Heart left ventricle (tissue), 16 donors: ENCODE results near the gene HOXB2. TPM values are rescaled to one million over a fixed set of nuclear protein-coding genes. Genes with fewer than 3 reads are reported as not detected.
A peak's percentile ranks its signal among the peaks of the same experiment; 100 is the strongest.

Experiments used
- ATAC-seq, 4 donors: fragments of 200-7000 bp; cut with Tn5 transposase; one replicate each; pipeline ENCODE4 v1.9.1; 2020 to 2022; ENCODE audit warnings: moderate library complexity in 4 of 4, mild to moderate bottlenecking in 3 of 4, moderate number of reproducible peaks in 1 of 4
- DNase-seq, 5 donors: peaks; one replicate each; pipeline ENCODE4 v3.0.0-alpha.2; 2020
- H3K27ac ChIP-seq, 12 donors: fragments of 200-600 bp; sonication (generic) in 4 of 12; one replicate each; pipeline versions ENCODE4 v1.5.0 to v1.8.0; 2016 to 2022; ENCODE audit warnings: mild to moderate bottlenecking in 2 of 12
- H3K27me3 ChIP-seq, 9 donors: fragments of 200-600 bp; sonication (generic) in 2 of 9; one replicate each; pipeline versions ENCODE4 v1.5.1 to v1.8.0; 2016 to 2022; ENCODE audit warnings: mild to moderate bottlenecking in 3 of 9
- H3K36me3 ChIP-seq, 9 donors: fragments of 200-600 bp; sonication (generic) in 2 of 9; one replicate each; pipeline versions ENCODE4 v1.5.0 to v1.8.0; 2018 to 2022; ENCODE audit warnings: mild to moderate bottlenecking in 2 of 9
- H3K4me1 ChIP-seq, 12 donors: fragments of 200-600 bp; sonication (generic) in 4 of 12; one replicate each; pipeline versions ENCODE4 v1.5.0 to v1.8.0; 2016 to 2022; ENCODE audit warnings: mild to moderate bottlenecking in 3 of 12
- H3K4me3 ChIP-seq, 12 donors: fragments of 200-600 bp; sonication (generic) in 4 of 12; one replicate each; pipeline versions ENCODE4 v1.5.0 to v1.8.0; 2017 to 2022; ENCODE audit warnings: mild to moderate bottlenecking in 9 of 12, moderate library complexity in 4 of 12
- H3K9me3 ChIP-seq, 12 donors: fragments of 200-600 bp; sonication (generic) in 4 of 12; one replicate each; pipeline versions ENCODE4 v1.5.0 to v1.8.0; 2016 to 2022; ENCODE audit warnings: mild to moderate bottlenecking in 1 of 12
- POLR2A ChIP-seq, 2 donors: fragments of 450-650 bp; IDR thresholded peaks; one replicate each; pipeline ENCODE4 v1.6.1; 2017; ENCODE audit warnings: antibody characterized with exemption in 2 of 2, mild to moderate bottlenecking in 2 of 2, moderate library complexity in 2 of 2
- WGBS, 4 donors: extraction: QIAGEN DNeasy Blood & Tissue Kit in 2 of 4; methylation state at CpG; one replicate each; pipeline versions ENCODE4 v1.1.5 to v1.1.7; 2013 to 2018; 5-methylcytosine and 5-hydroxymethylcytosine counted together
- intact Hi-C, 10 donors: fragments of 100-400 bp; cut with DNase I; formaldehyde crosslinking; loops; one replicate each; pipeline versions ENCODE4 v1.11.1 to v1.14.2; 2022
- polyA plus RNA-seq, 2 donors: library from polyadenylated mRNA; stranded (reverse); fragments of 200-250 nt; gene quantifications; one replicate each; pipeline ENCODE4 v1.2.3, GENCODE V29; 2013
- total RNA-seq, 9 donors: library from RNA; depleted of rRNA in 2 of 9; stranded (reverse); fragments of >200 nt in 2 of 9; fragmentation: NEBNext Ultra II Directional in 3 of 9; extraction: Animal tissue kit (Norgen Biotek cat#: 25700) in 3 of 9; gene quantifications; one replicate each; pipeline versions ENCODE4 v1.1.0 to v1.2.4, GENCODE V29; 2016 to 2023
- TF ChIP-seq, protein P1 (sequence below), 12 donors: fragments of 200-600 bp; sonication (generic) in 4 of 12; IDR thresholded peaks; one replicate each; pipeline versions ENCODE4 v1.5.0 to v1.8.0; 2018 to 2022; ENCODE audit warnings: antibody characterized with exemption in 12 of 12, mild to moderate bottlenecking in 5 of 12
- donor health status: ischemic (EF 13 %, LVEDD 7.1; RV severe dilation, severe dysfunction).
- donor health status: healthy with polysubstance abuse.
- donor health status: DM: no; HTN: yes; CAD: no.
- donor health status: DM: no; HTN: no; CAD: no.
- donor health status: ischemic (EF 25% LVEDD 6.9; RV normal size, moderate dysfunction).
- donor health status: ischemic (EF 25% LVEDD 5.7; RV mildly dilated, moderate dysfunction).
- donor health status: healthy.
- donor health status: DM: yes; HTN: yes; CAD: no.
- donor health status: ischemic (EF 35%, LVEDD 5.7; RV mildly dilated, moderate dysfunction).
- donor health status: nonischemic (EF 11% LVEDD 7.7; RV severe dilation, severe dysfunction).
- donor health status: DM: yes; HTN: yes; CAD: no.
- donor health status: PGD.
- donor health status: ischemic (EF 29% LVEDD 5.4; RV normal size, mild dysfunction).
- donor health status: nonischemic (EF 23%, LVEDD 6.1; RV moderate dilation, normal function).

Gene HOXB2
- total and polyA plus RNA-seq, 11 donors = 0.81 to 6.9 (median 3.0) TPM

DNA sequence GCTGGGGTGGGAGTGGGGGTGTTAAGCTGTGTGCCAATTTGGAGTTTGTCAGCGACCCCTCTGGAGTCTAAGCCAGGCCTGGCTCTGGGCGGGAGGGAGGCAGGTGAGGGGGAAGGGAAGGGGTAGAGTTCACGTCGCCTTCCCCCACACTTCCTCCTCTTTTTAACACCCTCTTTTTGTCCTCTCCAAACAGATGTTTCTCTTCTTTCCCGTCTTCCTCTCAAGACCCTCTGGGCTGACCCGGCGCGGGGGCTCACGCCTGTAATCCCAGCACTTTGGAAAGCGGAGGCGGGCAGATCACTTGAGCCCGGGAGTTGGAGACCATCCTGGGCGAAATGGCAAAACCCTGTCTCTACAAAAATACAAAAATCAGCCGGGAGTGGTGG is 17.4 kb downstream of the HOXB2 start:
- peaks cover 12 to 96% (median 58%) of the 10 kb centered on the region in 9 donors for H3K27me3 ChIP-seq
- ATAC-seq (no peak), DNase-seq (no peak)
- H3K4me1 ChIP-seq = no peaks in the 10 kb centered on the region
- 37 to 54% (median 41%) methylated on average over 14 of the region's 14 CpGs for WGBS, 4 donors
- H3K27ac ChIP-seq = no peak overlapping the region
- H3K9me3 ChIP-seq = no peaks in the 10 kb centered on the region
- H3K36me3 ChIP-seq = no peaks in the 10 kb centered on the region
- no peak overlapping the region for H3K4me3 ChIP-seq
- intact Hi-C loops = no loop called here
- TF ChIP-seq POLR2A (IDR thresholded peaks at IDR 0.05) = no peak
- TF ChIP-seq, protein P1, sequence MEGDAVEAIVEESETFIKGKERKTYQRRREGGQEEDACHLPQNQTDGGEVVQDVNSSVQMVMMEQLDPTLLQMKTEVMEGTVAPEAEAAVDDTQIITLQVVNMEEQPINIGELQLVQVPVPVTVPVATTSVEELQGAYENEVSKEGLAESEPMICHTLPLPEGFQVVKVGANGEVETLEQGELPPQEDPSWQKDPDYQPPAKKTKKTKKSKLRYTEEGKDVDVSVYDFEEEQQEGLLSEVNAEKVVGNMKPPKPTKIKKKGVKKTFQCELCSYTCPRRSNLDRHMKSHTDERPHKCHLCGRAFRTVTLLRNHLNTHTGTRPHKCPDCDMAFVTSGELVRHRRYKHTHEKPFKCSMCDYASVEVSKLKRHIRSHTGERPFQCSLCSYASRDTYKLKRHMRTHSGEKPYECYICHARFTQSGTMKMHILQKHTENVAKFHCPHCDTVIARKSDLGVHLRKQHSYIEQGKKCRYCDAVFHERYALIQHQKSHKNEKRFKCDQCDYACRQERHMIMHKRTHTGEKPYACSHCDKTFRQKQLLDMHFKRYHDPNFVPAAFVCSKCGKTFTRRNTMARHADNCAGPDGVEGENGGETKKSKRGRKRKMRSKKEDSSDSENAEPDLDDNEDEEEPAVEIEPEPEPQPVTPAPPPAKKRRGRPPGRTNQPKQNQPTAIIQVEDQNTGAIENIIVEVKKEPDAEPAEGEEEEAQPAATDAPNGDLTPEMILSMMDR (IDR thresholded peaks at IDR 0.05) = no peak

DNA sequence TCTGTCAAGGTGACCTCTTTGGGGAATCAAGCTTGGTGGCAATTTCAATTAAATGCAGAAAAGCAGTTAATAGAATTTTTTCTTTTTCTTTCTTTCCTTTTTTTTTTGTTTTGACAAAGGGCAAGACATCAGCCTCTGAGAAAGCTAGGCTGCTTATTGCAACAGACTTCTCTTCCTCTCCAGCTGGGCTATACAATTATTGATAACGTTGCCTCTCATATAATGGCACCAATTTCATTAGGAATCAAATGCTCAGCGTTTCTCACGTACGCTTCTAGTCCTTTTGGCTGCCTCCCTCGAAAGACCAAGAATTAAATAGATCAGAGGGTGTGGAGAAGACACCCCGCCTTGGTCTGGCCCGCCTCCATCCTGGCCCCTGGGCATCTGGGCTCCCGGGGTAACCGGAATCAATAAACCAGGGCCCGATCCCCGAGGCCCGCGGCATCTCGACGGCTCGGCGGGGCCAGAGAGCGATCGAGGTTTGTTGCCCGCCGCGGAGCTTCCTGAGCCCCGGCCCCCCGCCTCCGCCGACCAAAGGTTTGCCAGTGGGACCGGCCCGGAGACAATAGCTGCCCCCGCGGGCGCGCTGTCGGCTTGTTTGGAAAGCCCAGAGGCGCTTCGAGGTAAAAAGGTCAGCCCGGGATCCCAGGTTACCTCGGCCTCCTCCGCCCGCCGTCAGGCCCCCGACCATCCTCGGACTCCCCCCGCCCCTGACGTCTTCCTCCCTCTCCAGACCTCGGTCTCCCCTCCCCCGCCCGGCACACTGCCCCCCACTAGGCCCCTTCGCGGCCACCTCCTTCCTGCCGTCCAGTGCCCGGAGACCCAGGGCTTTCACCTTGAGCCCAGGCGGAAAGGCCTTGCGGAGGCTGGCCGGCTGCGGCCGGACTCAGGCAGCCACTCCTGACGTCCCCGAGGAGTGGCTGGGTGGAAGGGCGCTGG is 18.0 kb downstream of the HOXB2 start:
- 12 to 21% (median 17%) methylated on average over 51 to 59 of the region's 59 CpGs for WGBS, 4 donors
- H3K36me3 ChIP-seq = no peaks in the 10 kb centered on the region
- TF ChIP-seq, protein P1 (IDR thresholded peaks at IDR 0.05) = no peak
- TF ChIP-seq POLR2A (IDR thresholded peaks at IDR 0.05) = no peak
- intact Hi-C loops = no loop called here
- ATAC-seq (no peak), DNase-seq (no peak)
- no peaks in the 10 kb centered on the region for H3K9me3 ChIP-seq
- H3K4me3 ChIP-seq = peak overlapping the region in 3 of 12 donors; percentile 1 to 12 (median 10)
- no peak overlapping the region for H3K27ac ChIP-seq
- no peaks in the 10 kb centered on the region for H3K4me1 ChIP-seq
- peaks cover 15 to 92% (median 58%) of the 10 kb centered on the region in 9 donors for H3K27me3 ChIP-seq

DNA sequence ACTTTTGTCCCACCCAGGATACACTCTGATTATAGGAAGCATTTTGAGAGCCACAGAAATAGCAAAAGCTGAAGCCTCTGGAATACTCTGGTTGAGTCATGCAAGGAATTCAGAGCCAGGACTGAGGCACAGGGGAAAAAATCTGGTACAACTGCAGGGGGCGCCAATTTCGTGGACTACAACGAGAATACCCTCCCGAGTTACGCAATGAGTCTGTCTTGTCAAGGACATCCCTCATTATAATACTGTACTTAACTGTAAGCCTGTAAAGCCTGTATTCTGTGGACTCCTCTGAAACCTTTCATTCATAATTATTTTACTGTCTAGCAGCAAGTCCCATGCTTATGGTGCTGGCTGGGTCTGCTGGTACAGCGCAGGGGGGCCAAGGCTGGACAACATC is 21.9 kb downstream of the HOXB2 start:
- H3K27me3 ChIP-seq = peaks cover 9 to 87% (median 36%) of the 10 kb centered on the region in 9 donors
- H3K36me3 ChIP-seq = no peaks in the 10 kb centered on the region
- no peak overlapping the region for H3K27ac ChIP-seq
- no peaks in the 10 kb centered on the region for H3K4me1 ChIP-seq
- intact Hi-C loops = no loop called here
- H3K9me3 ChIP-seq = no peaks in the 10 kb centered on the region
- ATAC-seq = no peak
- WGBS, 4 donors = 71 to 81% (median 73%) methylated on average over 6 of the region's 6 CpGs
- DNase-seq = no peak
- TF ChIP-seq POLR2A (IDR thresholded peaks at IDR 0.05) = no peak
- no peak overlapping the region for H3K4me3 ChIP-seq

DNA sequence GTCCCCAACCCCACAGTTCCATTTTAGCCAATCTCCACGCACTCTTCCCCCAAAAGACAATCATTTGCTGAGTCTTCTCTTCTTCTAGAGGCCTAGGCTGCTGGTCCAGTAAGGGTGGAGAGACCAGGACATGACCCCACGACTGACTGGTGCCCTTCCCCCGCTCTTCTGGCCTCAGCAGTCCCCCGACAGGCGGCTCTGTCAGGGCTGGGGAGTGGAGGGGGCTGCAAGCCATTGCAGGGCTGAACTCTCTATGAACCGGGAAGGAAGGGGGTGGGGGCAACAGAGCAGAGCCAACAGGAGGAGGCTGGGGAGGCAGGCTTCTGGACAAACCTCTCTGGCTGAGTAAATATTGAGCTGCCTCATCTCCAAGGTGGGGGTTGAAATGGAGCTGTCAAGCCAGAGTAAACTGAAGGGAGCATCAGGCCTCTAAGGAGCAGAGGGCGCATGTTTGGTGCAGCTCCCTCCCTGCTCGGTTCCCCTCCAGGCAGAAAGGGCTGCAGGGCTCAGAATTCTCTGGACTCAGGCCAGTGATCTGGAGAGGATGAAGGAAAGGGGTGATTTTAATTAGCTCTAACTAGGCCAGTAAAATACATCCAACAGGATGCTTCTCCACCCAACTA is 22.8 kb downstream of the HOXB2 start:
- DNase-seq (peak in 1 of 5 donors; percentile 26), ATAC-seq (no peak)
- intact Hi-C loops = no loop called here
- 24 to 33% (median 30%) methylated on average over 8 of the region's 8 CpGs for WGBS, 4 donors
- peak overlapping the region in 1 of 12 donors; percentile 53 for H3K27ac ChIP-seq
- peaks cover 4 to 90% (median 42%) of the 10 kb centered on the region in 9 donors for H3K27me3 ChIP-seq
- TF ChIP-seq POLR2A (IDR thresholded peaks at IDR 0.05) = no peak
- TF ChIP-seq, protein P1 (IDR thresholded peaks at IDR 0.05) = no peak
- H3K4me1 ChIP-seq = no peaks in the 10 kb centered on the region
- H3K4me3 ChIP-seq = no peak overlapping the region
- H3K9me3 ChIP-seq = no peaks in the 10 kb centered on the region
- H3K36me3 ChIP-seq = no peaks in the 10 kb centered on the region
